CD4-positive, alpha-beta memory T cell (primary cell): Measurements from ENCODE around the gene RNF38. TPM values are rescaled to one million over a fixed set of nuclear protein-coding genes. Genes with fewer than 3 reads are reported as not detected.
"Not testable (repeated sequence)": the region's sequence is repeated elsewhere in the genome, so short reads cannot be mapped to it uniquely, and the experiment has no call there.

Source experiments
- CTCF ChIA-PET: fragments of 350-600 bp; sonication (Branson Sonifier 250); formaldehyde crosslinking; loops from one replicate; lab custom pipeline; 2021; ENCODE audit warnings: inconsistent platforms; ENCODE audit not compliant: partially characterized antibody; lab: Charles Lee
- POLR2A ChIA-PET: fragments of 350-600 bp; sonication (Branson Sonifier 250); formaldehyde crosslinking; loops from one replicate; lab custom pipeline; 2021; ENCODE audit not compliant: partially characterized antibody; lab: Charles Lee
- DNase-seq, 5 donors: peaks; one replicate each; pipeline versions ENCODE4 v3.0.0 to v3.0.0-alpha.2; 2020 to 2022; ENCODE audit warnings: mixed read lengths in 1 of 5
- H3K27ac ChIP-seq: one replicate; pipeline ENCODE4 v1.7.0; 2013; ENCODE audit warnings: low read depth, low read length
- H3K27me3 ChIP-seq: 2 replicates; pipeline ENCODE4 v1.7.0; 2013; ENCODE audit warnings: mild to moderate bottlenecking, low read length, moderate library complexity; ENCODE audit not compliant: insufficient read depth
- H3K36me3 ChIP-seq: 2 replicates; pipeline ENCODE4 v1.7.0; 2013; ENCODE audit warnings: mild to moderate bottlenecking, low read length, moderate library complexity; ENCODE audit not compliant: insufficient read depth
- H3K4me1 ChIP-seq: 2 replicates; pipeline ENCODE4 v1.7.0; 2013; ENCODE audit warnings: mild to moderate bottlenecking, low read length, moderate library complexity; ENCODE audit not compliant: insufficient read depth
- H3K4me3 ChIP-seq, 2 donors: one replicate each; pipeline ENCODE4 v1.7.0; 2013; ENCODE audit warnings: low read length in 2 of 2, mild to moderate bottlenecking in 1 of 2
- H3K9me3 ChIP-seq, 2 donors: one replicate each; pipeline ENCODE4 v1.7.0; 2013; ENCODE audit warnings: low read length in 2 of 2, control low read depth in 1 of 2; ENCODE audit not compliant: control insufficient read depth in 1 of 2
- H3K27ac Mint-ChIP-seq, 7 donors: one replicate each; pipeline ENCODE4 v1.8.0; 2020 to 2021; ENCODE audit warnings: mixed read lengths in 7 of 7, mild to moderate bottlenecking in 6 of 7, inconsistent platforms in 3 of 7, moderate library complexity in 3 of 7
- H3K27me3 Mint-ChIP-seq, 2 donors: one replicate each; pipeline ENCODE4 v1.8.0; 2020 to 2021; ENCODE audit warnings: mixed read lengths in 2 of 2
- H3K36me3 Mint-ChIP-seq, 2 donors: one replicate each; pipeline ENCODE4 v1.8.0; 2020 to 2021; ENCODE audit warnings: mixed read lengths in 2 of 2, inconsistent platforms in 1 of 2, mild to moderate bottlenecking in 1 of 2
- H3K4me1 Mint-ChIP-seq, 4 donors: one replicate each; pipeline ENCODE4 v1.8.0; 2020 to 2021; ENCODE audit warnings: mixed read lengths in 4 of 4, mild to moderate bottlenecking in 1 of 4
- H3K4me3 Mint-ChIP-seq, 8 donors: one replicate each; pipeline ENCODE4 v1.8.0; 2020 to 2021; ENCODE audit warnings: mixed read lengths in 8 of 8, mild to moderate bottlenecking in 7 of 8, moderate library complexity in 6 of 8, inconsistent platforms in 3 of 8
- H3K9me3 Mint-ChIP-seq, 8 donors: one replicate each; pipeline ENCODE4 v1.8.0; 2020 to 2021; ENCODE audit warnings: mixed read lengths in 8 of 8, mild to moderate bottlenecking in 5 of 8, inconsistent platforms in 3 of 8, moderate library complexity in 1 of 8
- intact Hi-C: fragments of 100-400 bp; cut with micrococcal nuclease; formaldehyde crosslinking; loops from one replicate; pipeline ENCODE4 v1.15.1; 2023
- polyA plus RNA-seq, 2 donors: library from polyadenylated mRNA; unstranded; fragments of 300-500 nt; fragmentation: Illumina TruSeq; gene quantifications; one replicate each; pipeline ENCODE4 v1.2.3, GENCODE V29; 2021
- total RNA-seq, 2 experiments: library from RNA; stranded (reverse); gene quantifications; one replicate each; pipeline ENCODE4 v1.2.3, GENCODE V29; 2021

RNF38 gene
- total and polyA plus RNA-seq, 4 experiments from 2014 or later, result 16.5 to 78.3 (median 55.4) TPM

GRCh38 chr9:36316611-36317317 lies 83.3 kb downstream of the RNF38 start:
- Mint-ChIP-seq H3K4me3 (no peak overlapping the region), H3K27ac (no peak overlapping the region), H3K9me3 (no peaks in the 10 kb centered on the region), H3K27me3 (peaks cover 0 to 3% of the 10 kb centered on the region in 2 donors), H3K36me3 (no peaks in the 10 kb centered on the region), H3K4me1 (peaks cover 0 to 4% (median under 1%) of the 10 kb centered on the region in 4 donors)
- ChIA-PET CTCF (interaction anchor here (1.3 to 1.5 kb wide), 2 partner anchors 12 to 68 kb away, joined by 5 to 6 read pairs; no protein-coding TSS in a partner anchor), POLR2A (no interaction called here)
- intact Hi-C loops, result no loop called here
- no peak for DNase-seq
- Histone ChIP-seq H3K27me3 (no peaks in the 10 kb centered on the region), H3K27ac (no peak overlapping the region), H3K9me3 (no peaks in the 10 kb centered on the region), H3K4me1 (no peaks in the 10 kb centered on the region), H3K4me3 (no peak overlapping the region), H3K36me3 (no peaks in the 10 kb centered on the region)

GRCh38 chr9:36316049-36316448 lies 84.0 kb downstream of the RNF38 start:
- Mint-ChIP-seq H3K27me3 (peaks cover 0 to 3% of the 10 kb centered on the region in 2 donors), H3K9me3 (no peaks in the 10 kb centered on the region), H3K36me3 (no peaks in the 10 kb centered on the region), H3K27ac (no peak overlapping the region), H3K4me1 (peaks cover 0 to 4% (median under 1%) of the 10 kb centered on the region in 4 donors), H3K4me3 (no peak overlapping the region)
- Histone ChIP-seq H3K9me3 (no peaks in the 10 kb centered on the region), H3K4me3 (no peak overlapping the region), H3K27ac (no peak overlapping the region), H3K36me3 (no peaks in the 10 kb centered on the region), H3K4me1 (no peaks in the 10 kb centered on the region), H3K27me3 (no peaks in the 10 kb centered on the region)
- intact Hi-C loops, result no loop called here
- no peak for DNase-seq
- ChIA-PET POLR2A (no interaction called here), CTCF (interaction anchor here (3.5 kb wide), 1 partner anchor 13 kb away, joined by 20 read pairs; no protein-coding TSS in a partner anchor)

- Histone ChIP-seq H3K27me3 (no peaks in the 10 kb centered on the region), H3K27ac (no peak overlapping the region), H3K9me3 (no peaks in the 10 kb centered on the region), H3K4me1 (no peaks in the 10 kb centered on the region), H3K4me3 (no peak overlapping the region), H3K36me3 (no peaks in the 10 kb centered on the region)
- H3K27ac Mint-ChIP-seq, result peak overlapping the region in 2 of 7 donors; percentile 14 to 35
- no peak for DNase-seq
- H3K4me3 Mint-ChIP-seq, result no peak overlapping the region
- intact Hi-C loops, result no loop called here
- peaks cover 0 to 3% of the 10 kb centered on the region in 2 donors for H3K27me3 Mint-ChIP-seq
- CTCF ChIA-PET, result interaction anchor here (1.5 to 3.5 kb wide), 2 partner anchors 14 to 16 kb away, joined by 5 to 20 read pairs; no protein-coding TSS in a partner anchor
- no peaks in the 10 kb centered on the region for H3K9me3 Mint-ChIP-seq
- POLR2A ChIA-PET, result no interaction called here
- H3K36me3 Mint-ChIP-seq, result no peaks in the 10 kb centered on the region
- peaks cover 0 to 4% (median under 1%) of the 10 kb centered on the region in 4 donors for H3K4me1 Mint-ChIP-seq
Observed at GRCh38 chr9:36315283-36315682, 84.8 kb downstream of the RNF38 start.

- ChIA-PET CTCF (interaction anchor here (0.6 to 3.5 kb wide), 3 partner anchors 14 to 30 kb away, joined by 3 to 20 read pairs (median 5); no protein-coding TSS in a partner anchor), POLR2A (no interaction called here)
- H3K9me3 ChIP-seq, result no peaks in the 10 kb centered on the region
- Mint-ChIP-seq H3K27me3 (peaks cover 0 to 3% of the 10 kb centered on the region in 2 donors), H3K9me3 (no peaks in the 10 kb centered on the region), H3K27ac (no peak overlapping the region), H3K36me3 (no peaks in the 10 kb centered on the region), H3K4me1 (peaks cover 0 to 4% (median under 1%) of the 10 kb centered on the region in 4 donors), H3K4me3 (no peak overlapping the region)
- H3K27me3 ChIP-seq, result no peaks in the 10 kb centered on the region
- no peaks in the 10 kb centered on the region for H3K36me3 ChIP-seq
- intact Hi-C loops, result no loop called here
- DNase-seq, result no peak
- no peak overlapping the region for H3K4me3 ChIP-seq
- no peaks in the 10 kb centered on the region for H3K4me1 ChIP-seq
- no peak overlapping the region for H3K27ac ChIP-seq
Observed at GRCh38 chr9:36314740-36315139, 85.3 kb downstream of the RNF38 start.

- intact Hi-C loops, result no loop called here
- Mint-ChIP-seq H3K36me3 (no peaks in the 10 kb centered on the region), H3K4me1 (peaks cover 8 to 14% (median 10%) of the 10 kb centered on the region in 4 donors), H3K9me3 (no peaks in the 10 kb centered on the region), H3K27ac (peak overlapping the region in 5 of 7 donors; percentile 9 to 84 (median 76)), H3K4me3 (peak overlapping the region in 4 of 8 donors; percentile 14 to 45 (median 38)), H3K27me3 (no peaks in the 10 kb centered on the region)
- no peak for DNase-seq
- Histone ChIP-seq H3K9me3 (no peaks in the 10 kb centered on the region), H3K36me3 (no peaks in the 10 kb centered on the region), H3K4me3 (no peak overlapping the region), H3K27me3 (no peaks in the 10 kb centered on the region), H3K4me1 (peaks cover 9% of the 10 kb centered on the region), H3K27ac (no peak overlapping the region)
- POLR2A ChIA-PET, result interaction anchor here (1.2 kb wide), 1 partner anchor 49 kb away, joined by 3 read pairs; no protein-coding TSS in a partner anchor
- CTCF ChIA-PET, result interaction anchor here (0.7 to 1.2 kb wide), 2 partner anchors 18 to 22 kb away, joined by 4 read pairs; no protein-coding TSS in a partner anchor
Observed at GRCh38 chr9:36306471-36307306, 93.4 kb downstream of the RNF38 start.

- intact Hi-C loops, H3K27me3 Mint-ChIP-seq, CTCF ChIA-PET, H3K4me3 Mint-ChIP-seq, H3K4me3 ChIP-seq, POLR2A ChIA-PET, H3K4me1 ChIP-seq, H3K36me3 Mint-ChIP-seq, H3K9me3 Mint-ChIP-seq, H3K36me3 ChIP-seq, H3K27ac ChIP-seq, DNase-seq, H3K9me3 ChIP-seq, H3K27me3 ChIP-seq: not testable (repeated sequence)
- Mint-ChIP-seq H3K27ac (peak overlapping the region in 1 of 7 donors; percentile 1), H3K4me1 (peaks cover 8 to 14% (median 10%) of the 10 kb centered on the region in 4 donors)
Observed at GRCh38 chr9:36304366-36304765, 95.7 kb downstream of the RNF38 start.

GRCh38 chr9:36301227-36301626 lies 98.8 kb downstream of the RNF38 start:
- Histone ChIP-seq H3K27me3 (no peaks in the 10 kb centered on the region), H3K4me3 (no peak overlapping the region), H3K4me1 (peaks cover 2% of the 10 kb centered on the region), H3K9me3 (no peaks in the 10 kb centered on the region), H3K27ac (no peak overlapping the region), H3K36me3 (no peaks in the 10 kb centered on the region)
- no peaks in the 10 kb centered on the region for H3K36me3 Mint-ChIP-seq
- intact Hi-C loops, result no loop called here
- H3K27me3 Mint-ChIP-seq, result no peaks in the 10 kb centered on the region
- H3K27ac Mint-ChIP-seq, result no peak overlapping the region
- ChIA-PET CTCF (interaction anchor here (0.7 kb wide), 1 partner anchor 26 kb away, joined by 3 read pairs; no protein-coding TSS in a partner anchor), POLR2A (no interaction called here)
- peaks cover 0 to 2% (median 0%) of the 10 kb centered on the region in 4 donors for H3K4me1 Mint-ChIP-seq
- no peaks in the 10 kb centered on the region for H3K9me3 Mint-ChIP-seq
- DNase-seq, result no peak
- peak overlapping the region in 1 of 8 donors; percentile 0 for H3K4me3 Mint-ChIP-seq
